ENCODE results near the gene NEUROD2. TPM values are rescaled to one million over a fixed set of nuclear protein-coding genes. Genes with fewer than 3 reads are reported as not detected.

Gene NEUROD2
- polyA plus RNA-seq, 1 donor: 0.01 TPM

- no peak overlapping the region for H3K27ac ChIP-seq (ENCODE audit: low read length)
These were observed 28.0 kb upstream of the NEUROD2 start for GRCh38 chr17:39635614-39636176.

GRCh38 chr17:39634384-39634871 lies 26.7 kb upstream of the NEUROD2 start:
- Histone ChIP-seq H3K4me1 (ENCODE audit: control insufficient read depth, insufficient read depth, low read length) (peaks cover 54% of the 10 kb centered on the region), H3K27ac (ENCODE audit: low read length) (no peak overlapping the region)

More at GRCh38 chr17:39635614-39636176, 28.0 kb upstream of the NEUROD2 start:
- Histone ChIP-seq H3K4me1 (ENCODE audit: control insufficient read depth, insufficient read depth, low read length) (peaks cover 64% of the 10 kb centered on the region), H3K36me3 (ENCODE audit: control insufficient read depth, insufficient read depth, low read length) (no peaks in the 10 kb centered on the region), H3K9me3 (ENCODE audit: control insufficient read depth, low read depth, low read length) (no peaks in the 10 kb centered on the region), H3K4me3 (ENCODE audit: low read length) (no peak overlapping the region), H3K27me3 (ENCODE audit: control insufficient read depth, insufficient read depth, low read length) (no peaks in the 10 kb centered on the region)
- DNase-seq: no peak
- WGBS (ENCODE audit: insufficient coverage, low lambda C conversion rate): no CpG with 5 or more reads among the region's 8 CpGs

GRCh38 chr17:39633570-39634183 lies 26.0 kb upstream of the NEUROD2 start:
- DNase-seq: no peak
- H3K4me1 ChIP-seq (ENCODE audit: control insufficient read depth, insufficient read depth, low read length): peaks cover 61% of the 10 kb centered on the region
- no peaks in the 10 kb centered on the region for H3K36me3 ChIP-seq (ENCODE audit: control insufficient read depth, insufficient read depth, low read length)
- WGBS (ENCODE audit: insufficient coverage, low lambda C conversion rate): no CpG with 5 or more reads among the region's 8 CpGs
- H3K4me3 ChIP-seq (ENCODE audit: low read length): no peak overlapping the region
- H3K27me3 ChIP-seq (ENCODE audit: control insufficient read depth, insufficient read depth, low read length): no peaks in the 10 kb centered on the region
- peak overlapping the region; percentile 75 for H3K27ac ChIP-seq (ENCODE audit: low read length)
- H3K9me3 ChIP-seq (ENCODE audit: control insufficient read depth, low read depth, low read length): no peaks in the 10 kb centered on the region

More at GRCh38 chr17:39634384-39634871, 26.7 kb upstream of the NEUROD2 start:
- DNase-seq: peak in 1 of 2 donors; percentile 45
- Histone ChIP-seq H3K9me3 (ENCODE audit: control insufficient read depth, low read depth, low read length) (no peaks in the 10 kb centered on the region), H3K4me3 (ENCODE audit: low read length) (no peak overlapping the region), H3K27me3 (ENCODE audit: control insufficient read depth, insufficient read depth, low read length) (no peaks in the 10 kb centered on the region), H3K36me3 (ENCODE audit: control insufficient read depth, insufficient read depth, low read length) (no peaks in the 10 kb centered on the region)
- WGBS (ENCODE audit: insufficient coverage, low lambda C conversion rate): no CpG with 5 or more reads among the region's 2 CpGs

GRCh38 chr17:39632153-39632941 lies 24.6 kb upstream of the NEUROD2 start:
- no peak overlapping the region for H3K4me3 ChIP-seq (ENCODE audit: low read length)
- no peaks in the 10 kb centered on the region for H3K36me3 ChIP-seq (ENCODE audit: control insufficient read depth, insufficient read depth, low read length)
- peak; percentile 74 to 86 for DNase-seq
- H3K27ac ChIP-seq (ENCODE audit: low read length): peak overlapping the region; percentile 75
- WGBS (ENCODE audit: insufficient coverage, low lambda C conversion rate): no CpG with 5 or more reads among the region's 13 CpGs
- no peaks in the 10 kb centered on the region for H3K9me3 ChIP-seq (ENCODE audit: control insufficient read depth, low read depth, low read length)
- peaks cover 3% of the 10 kb centered on the region for H3K27me3 ChIP-seq (ENCODE audit: control insufficient read depth, insufficient read depth, low read length)
- H3K4me1 ChIP-seq (ENCODE audit: control insufficient read depth, insufficient read depth, low read length): peaks cover 60% of the 10 kb centered on the region

- no CpG with 5 or more reads among the region's 6 CpGs for WGBS (ENCODE audit: insufficient coverage, low lambda C conversion rate)
- peak in 1 of 2 donors; percentile 73 for DNase-seq
- H3K27ac ChIP-seq (ENCODE audit: low read length): peak overlapping the region; percentile 75
- no peak overlapping the region for H3K4me3 ChIP-seq (ENCODE audit: low read length)
- peaks cover 61% of the 10 kb centered on the region for H3K4me1 ChIP-seq (ENCODE audit: control insufficient read depth, insufficient read depth, low read length)
- no peaks in the 10 kb centered on the region for H3K9me3 ChIP-seq (ENCODE audit: control insufficient read depth, low read depth, low read length)
- peaks cover 8% of the 10 kb centered on the region for H3K27me3 ChIP-seq (ENCODE audit: control insufficient read depth, insufficient read depth, low read length)
- no peaks in the 10 kb centered on the region for H3K36me3 ChIP-seq (ENCODE audit: control insufficient read depth, insufficient read depth, low read length)
These were observed 23.7 kb upstream of the NEUROD2 start for GRCh38 chr17:39631403-39631802.

GRCh38 chr17:39629898-39630297 lies 22.2 kb upstream of the NEUROD2 start:
- Histone ChIP-seq H3K27ac (ENCODE audit: low read length) (no peak overlapping the region), H3K9me3 (ENCODE audit: control insufficient read depth, low read depth, low read length) (no peaks in the 10 kb centered on the region), H3K4me3 (ENCODE audit: low read length) (no peak overlapping the region), H3K36me3 (ENCODE audit: control insufficient read depth, insufficient read depth, low read length) (no peaks in the 10 kb centered on the region), H3K27me3 (ENCODE audit: control insufficient read depth, insufficient read depth, low read length) (peaks cover 16% of the 10 kb centered on the region), H3K4me1 (ENCODE audit: control insufficient read depth, insufficient read depth, low read length) (peaks cover 62% of the 10 kb centered on the region)
- 87% methylated on average over 3 of the region's 12 CpGs for WGBS (ENCODE audit: insufficient coverage, low lambda C conversion rate)
- no peak for DNase-seq

GRCh38 chr17:39629494-39629880 lies 21.8 kb upstream of the NEUROD2 start:
- DNase-seq: no peak
- WGBS (ENCODE audit: insufficient coverage, low lambda C conversion rate): no CpG with 5 or more reads among the region's 3 CpGs

GRCh38 chr17:39628655-39629493 lies 21.2 kb upstream of the NEUROD2 start:
- 40% methylated on average over 1 of the region's 10 CpGs for WGBS (ENCODE audit: insufficient coverage, low lambda C conversion rate)
- H3K27ac ChIP-seq (ENCODE audit: low read length): peak overlapping the region; percentile 74
- no peaks in the 10 kb centered on the region for H3K9me3 ChIP-seq (ENCODE audit: control insufficient read depth, low read depth, low read length)
- peaks cover 16% of the 10 kb centered on the region for H3K27me3 ChIP-seq (ENCODE audit: control insufficient read depth, insufficient read depth, low read length)
- H3K4me1 ChIP-seq (ENCODE audit: control insufficient read depth, insufficient read depth, low read length): peaks cover 54% of the 10 kb centered on the region
- peak in 1 of 2 donors; percentile 77 for DNase-seq
- H3K36me3 ChIP-seq (ENCODE audit: control insufficient read depth, insufficient read depth, low read length): no peaks in the 10 kb centered on the region
- H3K4me3 ChIP-seq (ENCODE audit: low read length): no peak overlapping the region

More at GRCh38 chr17:39629494-39629880, 21.8 kb upstream of the NEUROD2 start:
- H3K27ac ChIP-seq (ENCODE audit: low read length): peak overlapping the region; percentile 74
- peaks cover 60% of the 10 kb centered on the region for H3K4me1 ChIP-seq (ENCODE audit: control insufficient read depth, insufficient read depth, low read length)
- no peaks in the 10 kb centered on the region for H3K9me3 ChIP-seq (ENCODE audit: control insufficient read depth, low read depth, low read length)
- no peaks in the 10 kb centered on the region for H3K36me3 ChIP-seq (ENCODE audit: control insufficient read depth, insufficient read depth, low read length)
- H3K4me3 ChIP-seq (ENCODE audit: low read length): no peak overlapping the region
- peaks cover 16% of the 10 kb centered on the region for H3K27me3 ChIP-seq (ENCODE audit: control insufficient read depth, insufficient read depth, low read length)

GRCh38 chr17:39627712-39628516 lies 20.2 kb upstream of the NEUROD2 start:
- Histone ChIP-seq H3K27me3 (ENCODE audit: control insufficient read depth, insufficient read depth, low read length) (peaks cover 16% of the 10 kb centered on the region), H3K4me3 (ENCODE audit: low read length) (peak overlapping the region; percentile 51), H3K27ac (ENCODE audit: low read length) (peak overlapping the region; percentile 74), H3K4me1 (ENCODE audit: control insufficient read depth, insufficient read depth, low read length) (peaks cover 45% of the 10 kb centered on the region), H3K36me3 (ENCODE audit: control insufficient read depth, insufficient read depth, low read length) (no peaks in the 10 kb centered on the region), H3K9me3 (ENCODE audit: control insufficient read depth, low read depth, low read length) (no peaks in the 10 kb centered on the region)
- DNase-seq: peak in 1 of 2 donors; percentile 55
- WGBS (ENCODE audit: insufficient coverage, low lambda C conversion rate): no CpG with 5 or more reads among the region's 16 CpGs

All from large intestine (tissue), 3 donors.